Right lung (tissue), 5 donors: ENCODE measurements around the gene DNAH10. TPM values are rescaled to one million over a fixed set of nuclear protein-coding genes. Genes with fewer than 3 reads are reported as not detected.

ENCODE experiments used
- DNase-seq, 2 donors: peaks; one replicate each; pipeline ENCODE4 v3.0.0-alpha.2; 2013
- polyA plus RNA-seq, 5 donors: library from polyadenylated mRNA; unstranded; fragments of 120-200 nt; gene quantifications; one replicate each; pipeline versions ENCODE4 v1.2.1 to v1.2.3, GENCODE V29; 2013; ENCODE audit warnings: inconsistent platforms in 1 of 5, low replicate concordance in 1 of 5; ENCODE audit not compliant: insufficient read length in 5 of 5, insufficient read depth in 1 of 5

DNAH10 gene
- polyA plus RNA-seq, 5 donors, result 3.3 to 8.5 (median 6.0) TPM

DNA sequence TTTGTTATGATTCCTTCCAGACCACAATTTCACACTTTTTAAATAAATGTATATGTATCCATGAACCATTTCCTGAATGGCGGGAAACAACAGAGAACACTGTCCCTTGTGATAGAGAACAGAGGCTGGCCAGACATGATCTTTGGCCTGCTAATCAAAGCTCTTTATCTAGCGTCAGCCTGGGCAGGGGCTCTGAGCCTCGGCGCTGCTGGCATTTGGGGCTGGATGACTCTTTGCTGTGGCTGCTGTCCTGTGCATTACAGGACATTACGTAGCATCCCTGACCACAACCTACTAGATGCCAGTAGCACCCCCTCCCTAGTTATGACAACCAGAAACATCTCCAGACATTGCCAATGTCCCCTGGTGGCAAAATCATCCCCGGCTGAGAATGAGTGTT is 77.7 kb downstream of the DNAH10 start:
- DNase-seq, result no peak

DNA sequence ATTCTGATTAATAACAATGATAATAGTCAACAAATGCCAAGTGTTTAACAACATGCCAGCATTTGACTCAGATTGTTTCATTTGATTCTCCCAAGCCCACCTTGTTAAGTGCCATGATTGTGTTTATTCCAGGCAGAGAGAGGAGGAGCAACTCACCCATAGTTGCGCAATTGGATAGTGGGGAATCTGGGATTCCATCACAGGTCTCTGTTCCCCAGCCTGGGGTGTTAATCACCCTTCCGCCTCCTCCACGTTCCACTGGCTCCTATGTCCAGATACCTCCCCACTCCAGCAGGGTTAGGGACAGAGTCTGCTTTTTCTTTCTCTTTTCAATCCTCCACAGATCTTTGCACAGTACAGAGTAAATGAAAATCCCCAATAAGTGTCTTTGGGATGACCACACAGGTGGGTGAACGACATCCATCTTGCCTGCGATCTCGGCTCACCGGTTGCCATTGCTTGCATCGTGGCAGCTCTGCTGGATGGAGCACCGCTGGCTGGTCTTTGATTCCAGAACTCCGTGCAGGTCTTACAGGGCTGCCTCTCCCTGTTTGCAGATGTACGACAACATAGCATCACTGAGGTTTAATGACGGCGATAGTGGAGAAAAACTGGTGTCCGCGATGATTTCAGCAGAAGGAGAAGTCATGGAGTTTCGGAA is 78.8 kb downstream of the DNAH10 start:
- DNase-seq, result no peak

DNA sequence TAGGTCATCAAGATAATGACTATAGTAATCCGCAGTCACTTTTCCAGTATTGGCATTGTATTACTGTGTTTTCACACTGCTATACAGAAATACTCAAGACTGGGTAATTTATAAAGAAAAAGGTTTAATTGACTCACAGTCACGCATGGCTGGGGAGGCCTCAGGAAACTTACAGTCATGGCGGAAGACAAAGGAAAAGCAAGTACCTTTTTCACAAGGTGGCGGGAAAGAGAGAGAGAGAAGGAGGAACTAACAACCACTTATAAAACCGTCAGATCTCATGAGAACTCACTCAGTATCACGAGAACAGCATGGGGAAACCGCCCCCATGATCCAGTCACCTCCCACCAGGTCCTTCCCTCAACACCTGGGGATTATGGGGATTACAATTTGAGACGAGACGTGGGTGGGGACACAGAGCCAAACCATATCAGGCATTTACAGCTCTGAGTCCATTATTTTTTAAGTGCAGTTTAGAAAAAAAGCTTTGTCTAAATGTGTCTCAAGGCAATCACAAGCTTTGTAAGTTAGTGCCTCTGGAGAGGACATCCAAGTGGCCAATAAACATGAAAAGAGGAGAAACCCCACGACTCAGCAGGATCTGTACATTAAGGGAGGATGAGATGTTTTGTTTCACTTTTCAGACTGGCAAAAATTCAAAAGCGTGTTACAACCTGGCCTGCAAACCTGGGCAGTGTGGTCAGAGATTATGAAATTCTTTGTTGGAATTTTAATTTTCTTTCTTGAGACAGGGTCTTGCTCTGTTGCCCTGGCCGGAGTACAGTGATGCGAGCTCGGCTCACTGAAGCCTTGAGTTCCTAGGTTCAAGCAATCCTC is 82.0 kb downstream of the DNAH10 start:
- no peak for DNase-seq

DNA sequence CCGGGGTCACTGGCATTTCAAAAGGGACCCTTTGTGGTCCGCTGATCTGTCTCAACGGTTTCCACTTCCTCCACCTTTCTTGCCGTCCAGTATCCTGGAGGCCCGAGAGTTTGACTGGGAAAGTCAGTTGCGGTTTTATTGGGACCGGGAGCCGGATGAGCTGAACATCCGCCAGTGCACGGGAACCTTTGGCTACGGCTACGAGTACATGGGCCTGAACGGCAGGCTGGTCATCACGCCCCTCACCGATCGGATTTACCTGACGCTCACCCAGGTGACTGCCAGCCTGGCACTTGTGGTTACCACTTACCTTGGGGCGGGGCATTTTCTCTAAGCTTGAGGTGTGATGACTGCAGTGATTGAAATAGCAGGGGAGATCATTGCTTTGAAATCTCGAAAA is 83.8 kb downstream of the DNAH10 start:
- no peak for DNase-seq

DNA sequence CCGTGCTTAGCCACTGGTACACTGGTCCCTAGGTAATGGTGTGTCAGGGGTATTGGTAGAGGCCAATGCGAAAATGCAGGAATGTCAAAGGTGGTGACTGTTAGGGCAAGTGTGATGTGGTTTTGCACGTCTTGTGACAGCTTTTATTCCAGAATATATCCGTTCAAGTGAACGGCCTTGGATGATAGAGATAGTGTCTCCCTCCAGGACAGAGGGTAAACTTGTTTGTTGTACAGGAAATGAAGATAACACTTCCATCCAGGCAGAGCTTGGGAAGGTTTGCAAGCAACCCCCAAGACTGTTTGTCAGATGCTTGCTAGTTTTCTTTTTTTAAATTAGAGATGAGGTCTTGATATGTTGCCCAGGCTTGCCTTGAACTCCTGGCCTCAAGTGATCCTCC is 84.2 kb downstream of the DNAH10 start:
- DNase-seq, result no peak

DNA sequence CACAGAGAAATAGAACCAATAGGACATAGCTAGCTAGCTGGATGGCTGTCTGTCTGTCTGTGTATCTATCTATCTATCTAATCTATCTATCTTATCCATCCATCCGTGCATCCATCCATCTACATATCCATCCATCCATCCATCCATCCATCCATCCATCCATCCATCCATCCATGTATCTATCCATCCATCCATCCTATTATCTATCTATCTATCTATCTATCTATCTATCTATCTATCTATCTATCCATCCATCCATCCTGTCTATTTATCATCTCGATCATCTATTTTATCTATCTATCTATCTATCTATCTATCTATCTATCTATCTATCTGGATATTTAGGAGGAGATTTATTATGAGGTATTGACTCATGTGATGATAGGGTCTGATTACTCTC is 84.9 kb downstream of the DNAH10 start:
- no peak for DNase-seq

DNA sequence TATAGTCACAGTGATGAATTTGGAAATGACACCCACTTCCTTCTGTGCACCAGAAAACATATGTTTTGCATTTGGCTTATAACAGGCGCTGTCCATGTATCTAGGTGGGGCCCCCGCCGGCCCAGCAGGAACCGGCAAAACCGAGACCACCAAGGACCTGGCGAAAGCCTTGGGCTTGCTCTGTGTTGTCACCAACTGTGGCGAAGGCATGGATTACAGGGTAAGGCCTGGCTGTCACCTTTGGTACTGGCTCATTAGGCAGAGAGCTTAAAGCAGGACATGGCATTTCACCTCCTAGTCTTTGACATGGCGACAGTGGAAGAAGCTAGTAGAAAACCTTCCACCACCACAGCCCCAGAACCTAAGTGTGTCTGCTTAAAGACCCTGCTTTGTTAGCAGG is 85.8 kb downstream of the DNAH10 start:
- no peak for DNase-seq

DNA sequence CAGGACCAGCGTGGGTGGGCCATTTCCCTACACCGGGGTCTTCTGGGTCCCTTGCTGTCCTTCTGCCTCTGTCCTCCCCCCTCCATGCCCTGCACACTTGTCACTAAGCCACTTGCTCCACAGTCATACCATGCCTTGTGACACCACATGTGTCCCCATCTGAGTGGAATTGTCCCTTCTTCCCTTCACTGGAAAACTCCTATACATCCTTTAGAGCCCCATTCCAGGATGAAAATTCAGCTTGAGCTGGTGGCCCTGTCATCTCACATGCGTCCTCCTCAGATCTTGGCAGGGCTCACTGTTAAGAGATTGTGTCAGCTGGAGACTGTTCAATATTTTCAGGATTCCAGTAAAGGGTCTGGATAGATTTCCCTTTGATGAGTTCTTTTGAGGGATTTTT is 87.4 kb downstream of the DNAH10 start:
- DNase-seq, result no peak

DNA sequence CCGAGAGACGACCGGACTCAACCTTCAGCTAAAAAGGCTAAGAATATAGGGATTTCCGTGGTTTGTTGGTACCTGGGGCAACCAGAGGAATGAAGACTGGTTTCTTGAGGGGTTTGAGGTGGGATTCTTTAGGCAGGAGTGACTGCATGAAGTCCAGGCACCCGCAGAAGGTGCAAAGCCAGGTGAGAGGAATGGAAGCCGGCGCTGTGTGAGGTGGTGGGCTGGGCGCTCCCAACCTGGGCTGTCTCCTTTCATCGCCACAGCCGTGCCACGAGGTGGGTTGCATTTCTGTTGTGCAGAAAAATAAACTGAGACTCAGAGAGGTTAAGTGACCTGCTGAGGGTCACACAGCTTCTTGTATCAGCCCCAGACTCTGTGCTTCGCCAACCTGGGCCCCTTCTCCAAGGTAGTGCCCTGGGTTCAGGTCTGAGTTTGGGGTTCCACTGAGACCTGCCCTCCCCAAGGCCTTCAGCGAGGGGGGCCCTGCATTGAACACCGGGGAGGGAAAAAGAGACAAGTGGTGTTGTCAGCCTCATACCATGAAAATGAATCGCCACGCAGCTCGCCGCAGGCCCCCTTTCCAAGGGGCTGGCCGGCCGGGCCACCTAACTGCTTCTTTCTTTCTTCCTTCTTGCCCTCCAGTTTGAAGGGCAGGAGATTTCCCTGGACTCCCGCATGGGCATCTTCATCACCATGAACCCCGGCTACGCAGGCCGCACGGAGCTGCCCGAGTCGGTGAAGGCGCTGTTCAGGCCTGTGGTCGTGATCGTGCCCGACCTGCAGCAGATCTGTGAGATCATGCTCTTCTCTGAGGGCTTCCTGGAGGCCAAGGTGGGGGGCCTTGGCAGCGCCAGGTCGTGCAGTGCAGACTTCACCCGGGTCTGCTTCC is 88.4 kb downstream of the DNAH10 start:
- DNase-seq, result no peak

DNA sequence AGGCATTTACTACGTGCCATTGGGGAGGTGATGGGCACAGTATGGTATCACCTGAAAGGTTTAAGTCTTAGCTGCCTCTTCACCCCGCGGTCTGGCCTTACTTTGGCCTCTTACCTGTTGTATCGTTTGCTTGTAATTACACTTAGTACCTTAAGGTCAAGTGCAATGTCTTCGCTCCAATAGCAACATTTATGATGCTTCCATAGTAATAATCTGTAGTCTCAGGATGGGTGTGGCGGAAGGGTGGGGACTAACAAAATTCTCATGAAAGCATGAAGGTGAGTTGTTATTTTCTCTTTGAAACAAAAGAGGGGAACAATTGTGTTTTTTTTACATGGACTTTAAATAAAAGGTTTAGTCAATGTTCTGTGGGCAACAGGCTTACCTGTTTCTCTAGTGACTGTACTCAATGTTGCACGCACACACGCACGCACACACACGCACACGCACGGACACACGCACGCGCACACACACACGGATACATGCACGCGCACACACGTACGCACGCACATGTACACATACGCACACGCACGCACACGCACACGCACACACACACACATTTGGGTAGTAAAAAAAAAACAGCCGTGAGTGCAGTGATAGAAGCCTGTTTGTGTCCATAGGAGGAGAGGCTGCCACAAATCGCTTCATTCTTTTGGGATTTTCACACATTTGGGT is 91.4 kb downstream of the DNAH10 start:
- DNase-seq, result no peak

DNA sequence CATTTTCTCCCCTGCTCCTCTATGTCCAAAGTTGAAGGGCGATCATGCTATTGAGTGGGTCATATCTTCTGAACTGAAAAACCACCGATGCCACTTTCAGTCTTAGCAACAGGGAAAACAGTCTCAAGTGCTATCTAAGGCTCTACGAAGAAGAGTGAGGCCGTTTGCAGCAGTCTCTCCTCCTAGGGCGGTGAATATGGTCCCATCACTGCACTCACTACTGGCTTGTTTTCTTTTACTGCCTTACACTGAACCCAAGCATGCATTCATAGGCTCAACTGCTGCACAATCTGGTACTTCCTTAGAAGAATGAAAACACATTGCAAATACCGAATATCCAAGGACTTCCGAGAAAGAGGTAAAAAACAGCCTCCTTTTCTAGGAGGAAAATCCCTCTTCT is 92.1 kb downstream of the DNAH10 start:
- no peak for DNase-seq

DNA sequence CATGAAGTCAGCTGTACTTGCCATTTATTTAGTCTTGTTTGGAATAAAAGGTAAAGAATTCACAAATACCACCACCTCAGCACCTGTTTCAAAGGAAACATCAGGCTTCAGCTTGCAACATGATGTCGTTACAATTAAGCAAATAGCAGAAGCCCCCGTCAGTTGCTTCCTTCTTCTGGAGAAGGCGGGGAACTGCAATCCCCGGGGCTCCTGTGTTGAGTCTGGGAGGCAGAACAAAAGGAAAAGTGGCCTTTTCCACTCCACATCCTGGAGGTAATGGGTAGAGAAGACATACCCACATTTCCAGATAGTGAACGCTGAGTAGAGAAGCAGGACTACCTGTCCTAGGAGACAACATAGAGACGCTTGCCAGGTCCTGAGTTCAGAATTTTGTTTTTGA is 92.8 kb downstream of the DNAH10 start:
- no peak for DNase-seq

DNA sequence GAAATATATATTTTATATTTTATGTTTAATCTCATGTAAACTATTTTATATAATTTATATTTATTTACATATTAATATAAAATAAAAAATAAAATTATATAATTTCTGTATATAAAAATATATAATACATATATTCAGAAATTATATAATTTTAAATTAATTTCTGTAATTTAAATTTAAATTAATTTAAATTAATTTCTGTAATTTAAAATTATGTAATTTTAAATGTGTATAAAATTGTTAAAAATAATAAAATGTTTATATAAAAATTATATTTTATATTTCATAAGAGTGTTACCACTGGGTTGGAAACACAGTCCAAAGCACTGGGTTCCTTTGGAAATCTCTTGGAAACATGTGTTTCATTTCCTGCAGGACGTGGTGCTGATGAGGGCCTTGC is 94.6 kb downstream of the DNAH10 start:
- DNase-seq, result no peak

DNA sequence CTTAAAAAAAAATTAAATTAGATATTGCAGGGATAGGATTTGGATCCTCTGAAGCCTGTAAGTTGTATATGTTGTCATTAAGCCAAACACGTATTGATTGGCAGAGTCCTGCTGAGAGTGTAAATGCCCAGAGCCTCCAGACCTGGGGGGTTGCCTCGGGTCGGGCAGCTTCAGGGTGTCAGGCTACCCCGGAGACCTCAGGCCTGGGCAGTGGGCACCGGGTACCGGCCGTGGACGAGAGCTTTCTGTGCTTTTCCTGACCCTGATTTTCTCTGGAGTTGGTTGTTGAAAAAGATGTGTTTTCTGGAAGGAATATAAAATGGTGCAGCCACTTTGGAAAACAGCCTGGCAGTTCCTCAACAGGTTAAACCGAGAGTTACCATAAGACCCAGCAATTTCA is 96.1 kb downstream of the DNAH10 start:
- no peak for DNase-seq

DNA sequence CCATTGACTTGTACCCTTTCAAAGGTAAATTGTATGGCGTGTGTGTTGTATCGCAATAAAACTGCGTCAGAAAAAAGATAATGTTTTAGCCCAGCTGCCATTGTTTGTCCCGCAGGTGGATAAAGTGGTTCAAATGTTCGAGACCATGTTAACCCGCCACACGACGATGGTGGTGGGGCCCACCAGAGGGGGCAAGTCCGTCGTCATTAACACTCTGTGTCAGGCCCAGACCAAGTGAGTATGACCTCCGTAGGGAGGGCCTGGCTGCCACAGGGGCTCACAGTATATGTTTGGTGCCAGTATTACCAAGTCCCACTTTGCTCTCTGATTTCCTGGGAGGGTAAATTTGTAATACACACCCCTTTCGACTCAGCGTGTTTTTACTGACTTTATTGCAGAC is 96.9 kb downstream of the DNAH10 start:
- DNase-seq, result no peak

DNA sequence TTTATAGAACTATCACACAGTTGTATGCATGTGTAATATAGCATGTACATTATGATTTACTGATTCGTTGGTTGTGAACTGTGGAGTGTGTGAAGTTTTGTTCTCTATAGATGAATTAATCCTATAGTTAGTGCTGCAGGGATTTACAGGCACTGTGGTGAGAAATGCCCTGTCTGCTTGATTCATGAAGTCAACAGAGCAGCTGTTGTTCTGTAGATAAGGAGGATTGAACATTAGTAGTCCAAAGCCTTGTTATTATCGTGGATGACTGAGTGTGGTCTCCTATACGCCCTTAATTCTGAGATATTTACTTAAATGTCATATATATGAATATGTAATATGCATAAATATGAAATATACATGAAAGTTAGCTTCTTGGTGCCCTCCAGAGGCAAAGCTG is 98.3 kb downstream of the DNAH10 start:
- no peak for DNase-seq

DNA sequence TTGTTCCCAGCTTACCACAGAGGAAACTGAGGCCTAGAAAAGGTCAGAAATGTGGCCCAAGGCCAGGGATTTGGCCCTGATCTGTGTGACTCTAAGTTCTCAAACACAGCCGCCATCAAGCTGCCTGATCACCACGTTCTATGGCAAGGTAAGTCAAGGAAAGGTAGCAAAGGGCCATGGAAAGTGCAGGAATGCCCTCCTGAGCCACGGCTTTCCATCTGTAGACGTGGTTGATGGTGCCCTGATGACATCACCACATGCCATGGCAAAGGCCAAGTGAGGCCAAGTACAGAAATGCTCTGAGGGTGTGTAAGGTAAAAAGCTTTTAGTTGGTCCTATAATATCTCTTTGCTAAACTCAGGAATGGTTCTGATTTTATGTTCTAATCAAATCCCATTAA is 99.3 kb downstream of the DNAH10 start:
- DNase-seq, result no peak

DNA sequence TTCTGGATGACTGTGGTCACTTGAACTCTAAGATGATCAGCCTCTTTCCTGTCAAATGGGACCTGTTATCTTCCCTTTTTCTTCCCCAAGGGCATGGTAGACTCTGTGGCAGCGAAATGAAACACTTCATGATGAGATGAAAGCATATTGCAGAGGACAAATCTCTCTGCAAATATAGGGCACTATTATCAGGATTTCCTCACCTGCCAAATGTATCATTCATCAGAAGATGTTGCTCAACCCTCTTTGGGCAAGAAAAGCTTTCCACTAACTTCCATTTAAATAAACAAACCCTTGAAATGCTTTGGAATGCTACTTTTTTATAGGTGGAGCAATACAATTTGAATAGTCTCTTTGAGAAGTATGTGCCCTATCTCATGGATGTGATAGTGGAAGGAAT is 105.0 kb downstream of the DNAH10 start:
- no peak for DNase-seq

DNA sequence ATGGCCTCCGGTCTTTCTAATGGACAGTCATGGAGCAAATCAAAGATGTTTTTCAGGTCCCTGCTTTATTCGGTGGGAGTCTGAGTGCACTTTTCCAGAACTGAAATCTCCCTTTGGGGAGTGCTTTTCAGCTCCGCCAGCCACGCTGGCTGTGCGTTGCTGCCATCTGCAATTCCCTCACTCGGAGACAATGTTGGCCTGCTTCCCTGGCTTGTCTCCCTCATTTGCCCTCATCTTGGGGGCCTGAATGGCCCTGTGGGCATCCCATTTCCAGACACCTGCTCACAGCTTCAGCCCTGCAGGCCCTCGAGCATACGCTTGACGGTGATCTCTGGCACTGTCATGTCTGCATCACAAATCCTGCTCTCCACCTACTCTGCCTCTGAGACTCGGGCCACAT is 106.7 kb downstream of the DNAH10 start:
- no peak for DNase-seq

DNA sequence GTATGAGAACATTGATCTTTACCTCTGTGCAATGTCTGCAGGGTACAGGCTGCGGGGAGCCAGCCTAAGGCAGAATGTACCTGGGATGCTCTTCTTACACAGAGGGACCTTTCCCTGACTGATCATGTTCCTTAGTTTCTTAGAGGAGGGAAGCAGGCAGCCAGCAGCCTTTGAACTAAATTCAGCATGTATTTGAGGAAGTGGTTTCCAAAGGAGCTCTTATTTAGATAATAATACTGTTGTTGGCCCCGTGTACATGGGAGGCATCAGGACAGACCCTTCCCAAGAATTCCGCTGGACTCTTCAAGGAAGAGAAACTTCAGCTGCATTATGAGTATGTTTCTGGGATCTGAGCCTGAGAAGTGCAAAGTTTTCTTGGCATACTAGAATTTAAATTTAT is 111.7 kb downstream of the DNAH10 start:
- DNase-seq, result no peak

DNA sequence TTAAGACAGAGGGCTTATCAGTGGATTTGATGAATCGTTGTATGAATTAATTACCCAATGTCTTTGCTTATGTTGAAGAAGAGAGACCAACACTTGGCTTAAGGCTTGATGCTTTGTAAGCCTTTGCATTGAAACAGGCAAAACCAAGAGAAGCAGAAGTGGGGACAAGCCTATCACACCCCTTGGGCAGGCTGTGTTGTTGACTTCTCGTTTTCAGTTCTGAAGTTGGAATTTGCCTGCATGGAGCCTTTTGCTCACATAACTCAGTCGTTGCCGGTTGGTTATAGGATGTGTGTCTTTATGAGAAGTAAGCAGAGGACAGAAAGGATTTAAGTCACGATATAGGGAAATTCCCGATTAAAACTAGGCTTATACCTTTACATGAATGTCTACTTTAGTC is 115.9 kb downstream of the DNAH10 start:
- DNase-seq, result no peak

DNA sequence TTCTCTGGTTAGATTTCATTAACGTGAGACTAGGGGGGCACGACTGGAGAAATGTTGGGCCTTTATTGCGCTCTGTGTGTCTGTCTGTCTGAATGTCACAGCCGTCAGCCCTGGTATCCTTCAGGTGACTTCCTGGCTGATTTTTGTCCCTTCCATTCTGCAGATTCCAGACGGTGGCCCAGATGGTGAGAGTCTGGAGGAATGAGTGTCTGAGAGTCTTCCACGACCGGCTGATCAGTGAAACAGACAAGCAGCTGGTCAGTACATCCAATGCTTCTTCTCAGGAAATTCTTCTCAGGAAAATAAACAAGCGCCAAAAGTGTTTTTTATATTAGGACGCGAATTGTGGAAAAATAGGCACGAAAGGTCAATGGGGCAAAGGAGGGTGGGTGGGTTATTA is 117.0 kb downstream of the DNAH10 start:
- DNase-seq, result no peak
